ENCODE data around the gene TBC1D4.
"Not testable (repeated sequence)": the region's sequence is repeated elsewhere in the genome, so short reads cannot be mapped to it uniquely, and the experiment has no call there.

Gene TBC1D4

GRCh38 chr13:75437582-75438318 lies 44.2 kb downstream of the TBC1D4 start:
- H3K9me3 ChIP-seq (ENCODE audit: severe bottlenecking) = no peaks in the 10 kb centered on the region
- H3K27me3 ChIP-seq (ENCODE audit: insufficient read depth, low read depth, severe bottlenecking) = no peaks in the 10 kb centered on the region
- TF ChIP-seq, protein P1, sequence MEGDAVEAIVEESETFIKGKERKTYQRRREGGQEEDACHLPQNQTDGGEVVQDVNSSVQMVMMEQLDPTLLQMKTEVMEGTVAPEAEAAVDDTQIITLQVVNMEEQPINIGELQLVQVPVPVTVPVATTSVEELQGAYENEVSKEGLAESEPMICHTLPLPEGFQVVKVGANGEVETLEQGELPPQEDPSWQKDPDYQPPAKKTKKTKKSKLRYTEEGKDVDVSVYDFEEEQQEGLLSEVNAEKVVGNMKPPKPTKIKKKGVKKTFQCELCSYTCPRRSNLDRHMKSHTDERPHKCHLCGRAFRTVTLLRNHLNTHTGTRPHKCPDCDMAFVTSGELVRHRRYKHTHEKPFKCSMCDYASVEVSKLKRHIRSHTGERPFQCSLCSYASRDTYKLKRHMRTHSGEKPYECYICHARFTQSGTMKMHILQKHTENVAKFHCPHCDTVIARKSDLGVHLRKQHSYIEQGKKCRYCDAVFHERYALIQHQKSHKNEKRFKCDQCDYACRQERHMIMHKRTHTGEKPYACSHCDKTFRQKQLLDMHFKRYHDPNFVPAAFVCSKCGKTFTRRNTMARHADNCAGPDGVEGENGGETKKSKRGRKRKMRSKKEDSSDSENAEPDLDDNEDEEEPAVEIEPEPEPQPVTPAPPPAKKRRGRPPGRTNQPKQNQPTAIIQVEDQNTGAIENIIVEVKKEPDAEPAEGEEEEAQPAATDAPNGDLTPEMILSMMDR (IDR thresholded peaks at IDR 0.05; ENCODE audit: low read depth, low read length) = no peak
- no peak for DNase-seq
- no peak overlapping the region for H3K4me3 ChIP-seq (ENCODE audit: low read depth, low read length)
- H3K36me3 ChIP-seq = no peaks in the 10 kb centered on the region
- H3K27ac ChIP-seq = no peak overlapping the region

GRCh38 chr13:75434126-75434525 lies 47.8 kb downstream of the TBC1D4 start:
- H3K9me3 ChIP-seq (ENCODE audit: severe bottlenecking); DNase-seq; H3K27ac ChIP-seq: not testable (repeated sequence)

DNA sequence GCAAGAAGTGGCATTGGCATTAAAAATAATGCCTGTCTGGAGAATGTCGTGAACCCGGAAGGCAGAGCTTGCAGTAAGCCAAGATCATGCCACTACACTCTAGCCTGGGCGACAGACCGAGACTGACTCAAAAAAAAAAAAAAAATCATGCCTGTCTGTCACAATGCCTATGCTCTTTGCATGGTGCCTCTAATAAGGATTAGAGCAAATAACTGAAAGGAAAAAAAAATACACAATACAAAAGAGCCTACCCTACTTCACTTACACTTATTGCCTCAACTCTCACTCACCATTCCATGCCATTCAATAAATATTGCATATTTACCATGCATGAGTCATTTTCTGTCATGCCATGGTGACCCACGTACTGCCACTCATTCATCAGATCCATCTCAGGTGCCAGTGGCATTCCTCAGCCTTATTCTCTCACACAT lies 49.1 kb downstream of the TBC1D4 start:
- Histone ChIP-seq H3K4me3 (ENCODE audit: low read depth, low read length) (no peak overlapping the region), H3K27me3 (ENCODE audit: insufficient read depth, low read depth, severe bottlenecking) (no peaks in the 10 kb centered on the region), H3K36me3 (no peaks in the 10 kb centered on the region), H3K27ac (no peak overlapping the region), H3K9me3 (ENCODE audit: severe bottlenecking) (no peaks in the 10 kb centered on the region)
- no peak for DNase-seq
- TF ChIP-seq, protein P1 (IDR thresholded peaks at IDR 0.05; ENCODE audit: low read depth, low read length) = no peak

More at GRCh38 chr13:75434126-75434525, 47.8 kb downstream of the TBC1D4 start:
- H3K27me3 ChIP-seq (ENCODE audit: insufficient read depth, low read depth, severe bottlenecking); H3K4me3 ChIP-seq (ENCODE audit: low read depth, low read length); H3K36me3 ChIP-seq: not testable (repeated sequence)

DNA sequence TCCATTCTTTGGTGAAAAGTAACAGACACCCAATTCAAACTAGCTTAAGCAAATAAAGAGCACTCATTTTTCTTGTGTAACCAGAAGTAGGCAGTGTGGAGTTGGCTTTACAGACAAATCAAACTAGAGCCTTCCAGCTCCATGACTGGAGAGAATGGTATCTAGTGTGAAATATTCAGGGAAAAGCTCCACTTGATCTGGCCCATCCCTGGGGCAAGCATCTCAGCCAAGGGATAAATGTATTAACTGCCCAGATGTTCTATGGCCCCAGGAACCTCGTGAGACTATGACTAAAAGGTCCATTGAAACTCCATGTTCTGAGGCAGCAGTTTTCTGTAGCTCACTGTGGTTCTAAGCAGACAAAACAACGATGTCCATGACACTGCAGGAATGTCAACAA lies 49.9 kb downstream of the TBC1D4 start:
- Histone ChIP-seq H3K27me3 (ENCODE audit: insufficient read depth, low read depth, severe bottlenecking) (no peaks in the 10 kb centered on the region), H3K9me3 (ENCODE audit: severe bottlenecking) (no peaks in the 10 kb centered on the region), H3K4me3 (ENCODE audit: low read depth, low read length) (no peak overlapping the region), H3K36me3 (no peaks in the 10 kb centered on the region), H3K27ac (no peak overlapping the region)
- TF ChIP-seq, protein P1 (IDR thresholded peaks at IDR 0.05; ENCODE audit: low read depth, low read length) = no peak
- no peak for DNase-seq

DNA sequence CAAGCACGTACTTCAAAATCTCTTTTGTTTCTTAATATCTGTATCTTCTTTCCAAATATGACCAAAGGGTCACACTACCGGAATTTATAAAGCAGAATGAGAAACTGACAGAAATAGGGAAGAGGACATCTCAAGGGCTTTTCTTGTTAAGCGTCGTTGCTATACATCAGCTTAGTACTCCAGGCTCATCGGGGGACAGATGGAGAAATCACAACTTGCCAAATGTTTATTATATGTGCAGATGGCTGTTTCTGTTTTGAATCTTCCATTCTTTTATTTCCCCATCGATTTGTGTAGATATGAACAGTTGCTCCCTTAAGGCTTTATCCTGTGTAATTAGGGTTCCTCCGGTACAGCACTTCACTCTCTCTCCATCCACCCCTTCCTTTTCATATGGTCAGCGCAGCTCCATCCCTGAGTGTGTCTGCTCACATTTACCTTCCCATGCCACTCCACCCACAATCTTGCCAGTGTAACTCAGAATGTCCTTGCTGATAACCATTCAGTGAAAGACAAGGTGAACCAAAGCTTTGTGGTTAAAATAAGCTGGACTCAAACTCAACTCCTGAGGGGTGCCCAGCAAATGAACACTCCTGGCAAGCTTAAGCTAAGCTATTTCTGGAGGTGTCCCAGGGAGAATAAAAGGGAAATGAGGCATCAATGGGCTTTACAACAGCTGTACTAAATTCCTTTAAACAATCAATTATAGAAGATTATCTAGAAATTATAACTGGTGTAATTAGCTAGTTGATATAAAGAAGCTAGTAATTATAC lies 51.3 kb downstream of the TBC1D4 start:
- DNase-seq = no peak
- Histone ChIP-seq H3K27me3 (ENCODE audit: insufficient read depth, low read depth, severe bottlenecking) (no peaks in the 10 kb centered on the region), H3K4me3 (ENCODE audit: low read depth, low read length) (no peak overlapping the region), H3K27ac (no peak overlapping the region), H3K9me3 (ENCODE audit: severe bottlenecking) (no peaks in the 10 kb centered on the region), H3K36me3 (no peaks in the 10 kb centered on the region)
- TF ChIP-seq, protein P1 (IDR thresholded peaks at IDR 0.05; ENCODE audit: low read depth, low read length) = no peak

- no peak for DNase-seq
- no peaks in the 10 kb centered on the region for H3K27me3 ChIP-seq (ENCODE audit: insufficient read depth, low read depth, severe bottlenecking)
- H3K4me3 ChIP-seq (ENCODE audit: low read depth, low read length) = no peak overlapping the region
- H3K27ac ChIP-seq = no peak overlapping the region
- H3K9me3 ChIP-seq (ENCODE audit: severe bottlenecking) = no peaks in the 10 kb centered on the region
- no peaks in the 10 kb centered on the region for H3K36me3 ChIP-seq
- TF ChIP-seq, protein P1 (IDR thresholded peaks at IDR 0.05; ENCODE audit: low read depth, low read length) = no peak
Observed at GRCh38 chr13:75426421-75426820, 55.5 kb downstream of the TBC1D4 start.

Measured in WERI-Rb-1 (cell line).